ENCODE data around the gene SLC5A6.

SLC5A6 gene

DNA sequence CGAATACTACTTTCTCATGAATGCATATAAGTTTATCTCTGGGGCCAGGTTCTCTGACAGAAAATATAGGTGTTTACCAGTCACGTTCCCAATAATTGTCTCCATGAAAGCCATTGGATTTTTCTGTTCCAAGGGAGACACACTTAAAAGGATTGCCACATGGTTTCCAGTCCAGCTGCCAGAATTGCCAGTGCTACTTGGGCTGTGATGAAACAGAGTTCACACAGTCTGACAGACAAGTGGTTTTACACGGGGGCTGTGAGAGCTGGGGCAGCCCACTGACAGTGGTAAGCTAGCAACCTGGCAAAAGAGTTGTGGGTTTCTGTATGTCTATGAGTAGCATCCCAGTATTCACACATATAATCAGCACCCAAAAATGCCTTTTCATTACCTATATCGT is 28.0 kb downstream of the SLC5A6 start:
- TF ChIP-seq SIN3A (IDR thresholded peaks at IDR 0.05; ENCODE audit: borderline replicate concordance, insufficient read depth, low read length) (no peak), POLR2AphosphoS5 (IDR thresholded peaks at IDR 0.05; ENCODE audit: low read depth, low read length) (no peak), TAF1 (IDR thresholded peaks at IDR 0.05; ENCODE audit: borderline replicate concordance, insufficient read depth, low read length) (no peak), FOXP2 (optimal IDR thresholded peaks at IDR 0.05; ENCODE audit: borderline replicate concordance, extremely low read depth, extremely low read length, insufficient read depth) (no peak), REST (IDR thresholded peaks at IDR 0.05; ENCODE audit: insufficient read depth in 1 of 2, low read depth in 2 of 2, low read length in 2 of 2) (no peak)

- no peak for TF ChIP-seq FOXP2 (optimal IDR thresholded peaks at IDR 0.05; ENCODE audit: borderline replicate concordance, extremely low read depth, extremely low read length, insufficient read depth)
- TF ChIP-seq REST (IDR thresholded peaks at IDR 0.05; ENCODE audit: insufficient read depth in 1 of 2, low read depth in 2 of 2, low read length in 2 of 2): no peak
- no peak for TF ChIP-seq SIN3A (IDR thresholded peaks at IDR 0.05; ENCODE audit: borderline replicate concordance, insufficient read depth, low read length)
- TF ChIP-seq TAF1 (IDR thresholded peaks at IDR 0.05; ENCODE audit: borderline replicate concordance, insufficient read depth, low read length): no peak
- no peak for TF ChIP-seq POLR2AphosphoS5 (IDR thresholded peaks at IDR 0.05; ENCODE audit: low read depth, low read length)
These were observed 29.7 kb downstream of the SLC5A6 start for GRCh38 chr2:27182346-27182745.

GRCh38 chr2:27179344-27180000 is 32.6 kb downstream of the SLC5A6 start:
- TF ChIP-seq TAF1 (IDR thresholded peaks at IDR 0.05; ENCODE audit: borderline replicate concordance, insufficient read depth, low read length): no peak
- TF ChIP-seq REST (IDR thresholded peaks at IDR 0.05; ENCODE audit: insufficient read depth in 1 of 2, low read depth in 2 of 2, low read length in 2 of 2): no peak
- TF ChIP-seq SIN3A (IDR thresholded peaks at IDR 0.05; ENCODE audit: borderline replicate concordance, insufficient read depth, low read length): no peak
- no peak for TF ChIP-seq FOXP2 (optimal IDR thresholded peaks at IDR 0.05; ENCODE audit: borderline replicate concordance, extremely low read depth, extremely low read length, insufficient read depth)
- TF ChIP-seq POLR2AphosphoS5 (IDR thresholded peaks at IDR 0.05; ENCODE audit: low read depth, low read length): no peak

- TF ChIP-seq POLR2AphosphoS5 (IDR thresholded peaks at IDR 0.05; ENCODE audit: low read depth, low read length) (no peak), FOXP2 (optimal IDR thresholded peaks at IDR 0.05; ENCODE audit: borderline replicate concordance, extremely low read depth, extremely low read length, insufficient read depth) (no peak), TAF1 (IDR thresholded peaks at IDR 0.05; ENCODE audit: borderline replicate concordance, insufficient read depth, low read length) (no peak), SIN3A (IDR thresholded peaks at IDR 0.05; ENCODE audit: borderline replicate concordance, insufficient read depth, low read length) (no peak), REST (IDR thresholded peaks at IDR 0.05; ENCODE audit: insufficient read depth in 1 of 2, low read depth in 2 of 2, low read length in 2 of 2) (no peak)
These were observed 33.6 kb downstream of the SLC5A6 start for GRCh38 chr2:27178469-27178868.
